GM18861 (cell line): ENCODE measurements around the gene ZNF174.

ENCODE experiments used
- ATAC-seq: cut with Tn5 transposase; IDR thresholded peaks from one replicate; pipeline ENCODE4 v1.9.1; 2021; ENCODE audit not compliant: unreplicated experiment

The ZNF174 gene

DNA sequence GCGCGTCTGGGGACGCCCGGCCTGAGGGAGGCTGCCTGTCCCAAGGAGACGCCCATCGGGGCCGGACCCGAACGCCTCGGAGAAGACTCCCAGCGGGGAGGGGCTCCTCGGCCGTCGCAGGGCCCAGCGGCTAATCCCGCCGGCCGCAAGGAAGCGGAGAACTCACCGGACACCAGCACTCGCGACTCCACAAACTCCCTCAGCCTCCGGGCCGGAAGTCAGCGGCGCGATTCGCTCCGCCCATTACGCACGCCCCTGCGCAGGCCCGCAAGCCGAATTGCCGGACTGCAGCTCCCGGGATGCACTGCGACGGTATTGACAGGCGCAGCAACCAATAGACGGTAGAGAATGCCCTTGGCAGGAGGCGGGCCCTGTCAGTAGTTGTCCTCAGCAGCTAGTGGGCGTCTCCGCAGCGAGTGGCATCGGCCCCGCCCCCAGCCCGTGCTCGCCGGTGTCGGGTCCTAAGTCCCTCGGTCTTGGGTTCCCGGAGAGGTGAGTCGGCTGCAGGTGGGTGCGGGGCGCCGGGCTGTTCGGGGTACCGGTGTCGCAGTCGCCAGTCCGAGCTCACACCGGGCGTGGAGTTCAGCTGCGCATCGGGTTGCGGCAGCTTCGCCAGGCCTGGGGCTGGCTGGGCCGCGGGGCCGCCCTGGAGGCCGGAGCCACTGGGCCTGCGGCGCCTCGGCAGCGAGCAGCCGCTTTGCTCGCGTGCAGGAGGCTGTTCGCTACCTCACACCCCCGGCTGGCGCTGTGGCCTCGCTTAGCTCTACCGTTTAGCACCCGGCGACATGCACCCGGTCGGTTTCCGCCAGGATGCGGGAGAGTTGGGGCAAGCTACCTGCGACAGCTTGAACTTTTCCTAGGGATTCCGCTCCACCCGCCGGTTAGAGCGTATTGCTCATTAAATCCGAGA, at the start of gene ZNF174, which contains the start of gene ZSCAN32:
TSS of gene ZNF174 (plus strand) at position 437 of the 910 bp plus-strand sequence. CDS start 790 bp downstream, outside the sequence.
TSS of gene ZSCAN32 (minus strand) at position 226 of the 910 bp plus-strand sequence. CDS start 3,447 bp downstream, outside the sequence.
- ATAC-seq, result peak; percentile 94

DNA sequence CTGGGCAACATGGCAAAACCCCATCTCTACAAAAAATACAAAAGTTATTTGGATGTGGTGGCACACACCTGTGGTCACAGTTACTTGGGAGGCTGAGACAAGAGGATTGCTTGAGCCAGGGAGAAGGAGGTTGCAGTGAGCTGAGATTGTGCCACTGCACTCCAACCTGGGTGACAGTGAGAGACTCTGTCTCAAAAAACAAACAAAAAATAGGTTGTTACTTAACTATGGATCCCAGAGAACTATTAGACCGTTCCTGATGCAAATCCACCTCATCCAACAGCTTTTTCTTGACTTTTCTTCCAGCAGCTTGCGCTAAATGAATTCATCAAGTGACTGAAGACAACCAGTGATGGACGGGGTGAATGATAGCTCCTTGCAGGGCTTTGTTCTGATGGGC, 45.4 kb upstream of the ZNF174 start, which contains the start of gene OR2C1:
TSS of gene OR2C1 (plus strand) at position 301 of the 400 bp plus-strand sequence. CDS start at position 353, 52 bp downstream.
- ATAC-seq, result no peak

GRCh38 chr16:3356118-3356517, 44.9 kb upstream of the ZNF174 start:
- ATAC-seq, result no peak

DNA sequence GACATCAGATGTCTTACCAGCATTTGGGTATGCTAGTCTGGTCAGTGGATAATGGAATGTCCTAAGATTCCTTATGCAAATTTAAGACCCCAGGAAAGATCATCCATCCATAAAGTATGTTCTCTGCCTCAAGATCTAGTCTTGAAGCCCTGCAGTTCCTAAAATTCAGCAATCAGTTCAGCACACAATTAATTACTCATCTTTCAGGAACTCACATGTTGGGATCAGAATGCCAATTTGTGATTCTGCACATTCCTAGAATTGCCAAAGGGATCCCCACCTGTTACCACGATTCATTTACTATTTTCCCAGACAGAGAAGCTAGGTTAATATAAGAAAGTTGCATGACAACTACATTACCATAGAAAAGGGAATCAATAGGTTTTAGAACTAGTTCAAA, 42.1 kb upstream of the ZNF174 start:
- ATAC-seq, result no peak

GRCh38 chr16:3362931-3363330, 38.1 kb upstream of the ZNF174 start:
- ATAC-seq, result no peak

- no peak for ATAC-seq
These were observed 37.2 kb upstream of the ZNF174 start for GRCh38 chr16:3363793-3364192.

- ATAC-seq, result no peak
These were observed 36.1 kb upstream of the ZNF174 start for GRCh38 chr16:3364774-3365427.

DNA sequence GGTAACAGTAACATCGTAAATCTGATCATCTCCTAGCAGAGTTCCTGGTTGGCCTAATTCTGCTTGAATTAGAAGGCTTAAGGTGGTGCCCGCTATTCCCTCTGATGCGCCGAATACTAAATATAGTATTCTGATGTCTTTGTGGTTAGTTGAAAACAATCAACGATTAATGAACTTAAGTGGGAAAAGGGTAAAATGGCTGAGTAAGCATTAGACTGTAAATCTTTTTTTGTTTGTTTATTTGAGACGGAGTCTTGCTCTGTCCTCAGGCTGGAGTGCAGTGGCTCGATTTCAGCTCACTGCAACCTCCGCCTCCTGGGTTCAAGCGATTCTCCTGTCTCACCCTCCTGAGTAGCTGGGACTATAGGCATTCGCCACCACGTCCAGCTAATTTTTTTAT, 31.9 kb upstream of the ZNF174 start:
- ATAC-seq, result no peak

- no peak for ATAC-seq
These were observed 25.3 kb upstream of the ZNF174 start for GRCh38 chr16:3375680-3376079.

- no peak for ATAC-seq
These were observed 23.1 kb upstream of the ZNF174 start for GRCh38 chr16:3377917-3378316.

GRCh38 chr16:3383045-3383448, 18.0 kb upstream of the ZNF174 start:
- no peak for ATAC-seq

DNA sequence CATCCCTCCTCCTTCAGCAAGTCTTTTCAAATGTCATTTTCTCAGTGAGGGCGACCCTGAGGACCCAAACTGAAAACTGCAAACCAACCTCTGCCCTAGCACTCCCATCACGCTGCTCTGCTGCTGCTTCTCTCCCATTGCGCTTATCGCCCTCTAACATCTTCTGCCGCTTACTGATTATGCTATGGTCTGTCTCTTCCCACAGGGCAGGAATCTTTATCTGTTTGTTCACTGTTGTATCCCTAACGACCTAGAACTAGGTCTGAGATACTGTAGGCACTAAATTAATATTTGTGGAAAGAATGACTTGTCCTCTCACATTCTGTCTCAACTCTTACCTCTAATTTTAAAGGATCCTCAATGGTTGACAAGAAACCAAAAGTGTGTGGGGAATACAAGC, 12.7 kb upstream of the ZNF174 start:
- no peak for ATAC-seq

DNA sequence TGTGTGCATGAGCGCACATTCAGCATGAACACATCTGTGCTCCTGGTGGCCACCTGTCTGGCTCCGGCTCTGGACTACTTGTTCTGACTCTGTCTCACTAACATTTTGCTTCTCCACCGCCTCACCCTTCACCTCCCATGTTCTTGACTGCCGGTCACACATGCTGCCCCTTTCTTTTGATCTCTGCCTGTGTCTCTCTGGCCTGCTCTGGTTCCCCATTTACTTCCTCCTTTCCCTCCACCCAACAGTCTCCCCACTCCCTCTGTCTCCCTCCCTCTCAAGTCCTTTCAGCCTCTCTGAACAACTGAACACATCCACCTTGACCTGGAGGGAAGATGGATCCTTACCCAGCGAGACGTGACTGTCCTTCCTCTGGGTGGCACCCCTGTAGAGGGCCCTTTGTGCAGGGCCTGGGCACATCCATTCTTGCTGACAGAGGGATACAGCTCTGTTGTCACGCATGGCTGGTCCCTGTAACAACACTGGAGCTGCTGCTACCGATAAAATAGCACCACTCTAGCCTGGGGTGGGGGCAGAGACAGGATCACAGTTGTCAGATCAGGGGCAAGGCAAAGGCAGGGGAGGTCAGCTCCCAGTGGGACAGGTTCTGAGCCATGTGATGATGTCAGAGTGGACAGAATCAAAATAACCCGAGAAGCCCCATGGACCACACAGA, 11.2 kb upstream of the ZNF174 start:
- no peak for ATAC-seq

DNA sequence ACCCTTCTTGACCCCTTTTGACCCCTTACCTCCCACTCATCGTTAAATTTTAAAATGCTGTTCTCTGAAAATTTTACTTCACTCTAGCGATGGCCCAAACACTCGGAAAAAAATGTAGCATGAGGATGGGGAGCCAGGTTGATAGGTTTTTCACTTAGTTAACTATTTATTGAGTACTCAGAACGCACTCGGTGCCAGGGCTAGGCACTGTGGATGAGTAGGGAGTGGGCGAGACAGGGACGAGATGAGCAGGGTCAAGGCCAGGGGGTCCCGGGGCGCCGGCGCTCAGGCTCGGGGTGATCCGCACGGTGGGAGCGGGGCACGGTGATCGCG, 603 bp upstream of the ZNF174 start:
- ATAC-seq, result peak; percentile 20

DNA sequence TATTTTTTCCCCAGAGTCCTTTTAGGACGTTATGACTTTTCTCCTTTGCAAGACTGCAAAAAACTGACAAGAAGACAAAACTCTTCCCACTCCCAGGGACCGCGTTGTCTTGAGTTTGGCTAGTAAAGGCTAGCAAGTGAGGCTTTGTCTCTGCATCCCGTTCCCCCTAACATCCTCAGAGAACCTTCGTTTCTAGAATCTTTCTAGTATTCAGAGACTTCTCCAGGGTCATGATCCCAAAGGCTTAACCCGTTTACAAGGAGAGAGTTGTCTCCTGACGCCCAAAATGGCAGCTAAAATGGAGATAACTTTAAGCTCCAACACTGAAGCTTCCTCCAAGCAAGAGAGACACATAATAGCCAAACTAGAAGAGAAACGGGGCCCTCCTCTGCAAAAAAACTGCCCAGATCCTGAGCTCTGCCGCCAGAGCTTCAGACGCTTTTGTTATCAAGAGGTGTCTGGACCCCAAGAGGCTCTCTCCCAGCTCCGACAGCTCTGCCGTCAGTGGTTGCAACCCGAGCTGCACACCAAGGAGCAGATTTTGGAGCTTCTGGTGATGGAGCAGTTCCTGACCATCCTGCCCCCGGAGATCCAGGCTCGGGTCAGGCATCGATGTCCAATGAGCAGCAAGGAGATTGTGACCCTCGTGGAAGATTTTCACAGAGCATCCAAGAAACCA, 843 bp downstream of the ZNF174 start:
- ATAC-seq, result no peak

DNA sequence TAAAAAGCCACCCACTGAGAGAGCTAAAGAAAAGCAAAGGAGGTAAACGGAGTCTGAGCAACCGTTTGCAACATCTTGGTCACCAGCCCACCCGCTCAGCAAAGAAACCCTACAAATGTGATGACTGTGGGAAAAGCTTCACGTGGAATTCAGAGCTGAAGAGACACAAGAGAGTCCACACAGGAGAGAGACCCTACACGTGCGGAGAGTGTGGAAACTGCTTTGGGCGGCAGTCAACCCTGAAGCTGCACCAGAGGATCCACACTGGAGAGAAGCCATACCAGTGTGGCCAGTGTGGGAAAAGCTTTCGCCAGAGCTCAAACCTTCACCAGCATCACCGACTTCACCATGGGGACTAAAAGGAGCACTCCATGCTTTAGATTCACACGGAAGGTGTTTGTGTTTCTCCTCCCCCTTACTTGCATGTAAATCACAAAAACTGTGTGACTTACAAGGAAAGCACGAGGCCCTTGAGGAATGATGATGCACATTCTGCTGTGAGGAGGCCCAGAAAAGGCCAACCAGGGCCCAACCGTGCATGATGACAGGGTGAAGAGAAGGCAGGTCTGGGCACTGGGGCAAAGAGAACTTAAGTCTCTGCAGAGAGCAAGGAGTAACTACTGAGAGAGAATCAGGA, 7.7 kb downstream of the ZNF174 start:
- no peak for ATAC-seq

GRCh38 chr16:3413730-3414379, 12.8 kb downstream of the ZNF174 start:
- no peak for ATAC-seq

GRCh38 chr16:3431779-3432219, 30.8 kb downstream of the ZNF174 start:
- no peak for ATAC-seq

DNA sequence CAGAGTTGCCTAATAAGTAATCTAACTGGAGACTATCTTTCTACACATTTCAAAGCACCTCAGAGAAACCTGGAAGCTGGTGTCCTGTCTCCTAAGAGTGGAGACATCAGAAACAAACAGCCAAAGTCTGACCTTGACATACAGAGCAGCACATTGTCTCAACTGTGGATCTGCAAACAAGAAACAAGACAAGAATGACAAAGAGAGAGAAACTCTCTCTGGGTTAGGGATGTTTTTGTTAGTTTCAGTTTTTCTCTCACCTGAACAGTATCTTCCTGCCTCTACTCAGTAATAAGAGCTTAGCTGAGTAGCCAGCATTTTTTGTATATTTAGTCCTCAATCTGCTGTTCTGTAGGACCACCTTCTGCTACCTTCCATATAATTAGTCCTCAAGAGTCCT, 33.4 kb downstream of the ZNF174 start:
- ATAC-seq, result no peak

- no peak for ATAC-seq
These were observed 38.6 kb downstream of the ZNF174 start for GRCh38 chr16:3439637-3440036.
